Suprapubic skin (tissue), 4 donors: Measurements from ENCODE around the gene PCNX2. TPM values are rescaled to one million over a fixed set of nuclear protein-coding genes. Genes with fewer than 3 reads are reported as not detected.

Source experiments
- DNase-seq, 2 donors: peaks; one replicate each; pipeline ENCODE4 v3.0.0-alpha.2; 2019; ENCODE audit warnings: low spot score in 2 of 2
- H3K27ac ChIP-seq: fragments of 200-600 bp; sonication (generic); one replicate; pipeline ENCODE4 v1.5.1; 2019
- H3K27me3 ChIP-seq: fragments of 200-600 bp; sonication (generic); one replicate; pipeline ENCODE4 v1.5.1; 2019
- H3K36me3 ChIP-seq: fragments of 200-600 bp; sonication (generic); one replicate; pipeline ENCODE4 v1.5.1; 2019
- H3K4me1 ChIP-seq: fragments of 200-600 bp; sonication (generic); one replicate; pipeline ENCODE4 v1.5.1; 2019
- H3K4me3 ChIP-seq: fragments of 200-600 bp; sonication (generic); one replicate; pipeline ENCODE4 v1.5.1; 2019; ENCODE audit warnings: mild to moderate bottlenecking
- H3K9me3 ChIP-seq: fragments of 200-600 bp; sonication (generic); one replicate; pipeline ENCODE4 v1.5.1; 2019
- CTCF ChIP-seq, 2 donors: fragments of 200-600 bp in 1 of 2; fragments of 450-650 bp in 1 of 2; sonication (generic) in 1 of 2; IDR thresholded peaks; one replicate each; pipeline ENCODE4 v1.5.1; 2016 to 2019; ENCODE audit warnings: antibody characterized with exemption in 2 of 2, mild to moderate bottlenecking in 1 of 2, moderate library complexity in 1 of 2
- EP300 ChIP-seq: sonication (generic); formaldehyde crosslinking; IDR thresholded peaks from one replicate; pipeline ENCODE4 v1.6.1; 2017; ENCODE audit warnings: antibody characterized with exemption
- POLR2A ChIP-seq, 2 donors: fragments of 450-650 bp; IDR thresholded peaks; one replicate each; pipeline ENCODE4 v1.6.1; 2017; ENCODE audit warnings: antibody characterized with exemption in 2 of 2, mild to moderate bottlenecking in 2 of 2, moderate library complexity in 2 of 2
- POLR2AphosphoS5 ChIP-seq, 3 donors: sonication (generic); formaldehyde crosslinking; IDR thresholded peaks; one replicate each; pipeline ENCODE4 v1.6.1; 2017; ENCODE audit warnings: antibody characterized with exemption in 3 of 3
- WGBS: methylation state at CpG from one replicate; pipeline ENCODE4 v1.1.5; 2018; 5-methylcytosine and 5-hydroxymethylcytosine counted together
- total RNA-seq, 4 donors: library from RNA; depleted of rRNA; stranded (reverse); fragments of >200 nt; gene quantifications; one replicate each; pipeline ENCODE4 v1.1.0, GENCODE V29; 2016

Gene PCNX2
- total RNA-seq, 4 donors from 2014 or later = 8.9 to 21.4 (median 14.3) TPM

- no peak overlapping the region for H3K4me3 ChIP-seq
- H3K27me3 ChIP-seq = no peaks in the 10 kb centered on the region
- 49% methylated on average over 4 of the region's 4 CpGs for WGBS
- TF ChIP-seq POLR2AphosphoS5 (IDR thresholded peaks at IDR 0.05) (no peak), POLR2A (IDR thresholded peaks at IDR 0.05) (no peak), CTCF (IDR thresholded peaks at IDR 0.05) (no peak), EP300 (no peak)
- H3K4me1 ChIP-seq = no peaks in the 10 kb centered on the region
- no peak for DNase-seq
- H3K27ac ChIP-seq = no peak overlapping the region
- H3K36me3 ChIP-seq = peaks cover 33% of the 10 kb centered on the region
- H3K9me3 ChIP-seq = no peaks in the 10 kb centered on the region
These were observed 328.9 kb downstream of the PCNX2 start for GRCh38 chr1:232966663-232967062.

- no peak for DNase-seq
- Histone ChIP-seq H3K4me1 (no peaks in the 10 kb centered on the region), H3K27me3 (no peaks in the 10 kb centered on the region), H3K9me3 (no peaks in the 10 kb centered on the region), H3K27ac (no peak overlapping the region), H3K4me3 (no peak overlapping the region), H3K36me3 (peaks cover 25% of the 10 kb centered on the region)
- 85% methylated on average over 2 of the region's 6 CpGs for WGBS
- TF ChIP-seq POLR2AphosphoS5 (IDR thresholded peaks at IDR 0.05) (no peak), CTCF (IDR thresholded peaks at IDR 0.05) (no peak), POLR2A (IDR thresholded peaks at IDR 0.05) (no peak), EP300 (no peak)
These were observed 329.7 kb downstream of the PCNX2 start for GRCh38 chr1:232965912-232966217.

- no peak for DNase-seq
- TF ChIP-seq CTCF (IDR thresholded peaks at IDR 0.05) (no peak), POLR2AphosphoS5 (IDR thresholded peaks at IDR 0.05) (no peak), POLR2A (IDR thresholded peaks at IDR 0.05) (no peak), EP300 (no peak)
- Histone ChIP-seq H3K27me3 (no peaks in the 10 kb centered on the region), H3K4me1 (no peaks in the 10 kb centered on the region), H3K36me3 (peaks cover 19% of the 10 kb centered on the region), H3K4me3 (no peak overlapping the region), H3K27ac (no peak overlapping the region), H3K9me3 (no peaks in the 10 kb centered on the region)
- 74% methylated on average over 5 of the region's 10 CpGs for WGBS
These were observed 330.2 kb downstream of the PCNX2 start for GRCh38 chr1:232965124-232965911.

- no peaks in the 10 kb centered on the region for H3K9me3 ChIP-seq
- WGBS = 93% methylated on average over 4 of the region's 4 CpGs
- H3K27ac ChIP-seq = no peak overlapping the region
- H3K4me3 ChIP-seq = no peak overlapping the region
- DNase-seq = no peak
- peaks cover 12% of the 10 kb centered on the region for H3K36me3 ChIP-seq
- no peak for TF ChIP-seq CTCF (IDR thresholded peaks at IDR 0.05)
- no peaks in the 10 kb centered on the region for H3K4me1 ChIP-seq
- H3K27me3 ChIP-seq = no peaks in the 10 kb centered on the region
These were observed 330.9 kb downstream of the PCNX2 start for GRCh38 chr1:232964601-232965000.

GRCh38 chr1:232962761-232963745 lies 332.5 kb downstream of the PCNX2 start:
- H3K9me3 ChIP-seq = no peaks in the 10 kb centered on the region
- H3K27ac ChIP-seq = no peak overlapping the region
- 71% methylated on average over 10 of the region's 10 CpGs for WGBS
- TF ChIP-seq POLR2AphosphoS5 (IDR thresholded peaks at IDR 0.05) = no peak
- no peak for TF ChIP-seq POLR2A (IDR thresholded peaks at IDR 0.05)
- no peak for TF ChIP-seq EP300
- TF ChIP-seq CTCF (IDR thresholded peaks at IDR 0.05) = no peak
- H3K36me3 ChIP-seq = peaks cover 23% of the 10 kb centered on the region
- no peak overlapping the region for H3K4me3 ChIP-seq
- H3K27me3 ChIP-seq = no peaks in the 10 kb centered on the region
- no peak for DNase-seq
- no peaks in the 10 kb centered on the region for H3K4me1 ChIP-seq
